GM23338 (cell line): Measurements from ENCODE around the gene CFAP97. TPM values are rescaled to one million over a fixed set of nuclear protein-coding genes. Genes with fewer than 3 reads are reported as not detected.

Experiments used
- ATAC-seq: fragments of 200-7000 bp; cut with Tn5 transposase; 3 replicates; pipeline ENCODE4 v1.9.1; 2020
- DNase-seq: peaks from one replicate; pipeline ENCODE4 v3.0.0-alpha.2; 2015; ENCODE audit warnings: low spot score
- H2AFZ ChIP-seq: fragments of 200-600 bp; sonication (generic); 2 replicates; pipeline ENCODE4 v1.8.0; 2016; ENCODE audit warnings: antibody characterized with exemption, mild to moderate bottlenecking, moderate library complexity
- H3F3A ChIP-seq: fragments of 200-600 bp; sonication (generic); replicated peaks from 2 replicates; pipeline ENCODE4 v1.8.0; 2017; ENCODE audit warnings: antibody characterized with exemption, mixed run types, low read depth
- H3K27ac ChIP-seq: fragments of 200-600 bp; sonication (generic); 2 replicates; pipeline ENCODE4 v1.6.1; 2016; ENCODE audit warnings: low read depth
- H3K27me3 ChIP-seq: fragments of 200-600 bp; sonication (generic); 2 replicates; pipeline ENCODE4 v1.8.0; 2016; ENCODE audit warnings: mild to moderate bottlenecking, mixed run types, moderate library complexity; ENCODE audit not compliant: insufficient read depth
- H3K36me3 ChIP-seq: fragments of 200-600 bp; sonication (generic); 2 replicates; pipeline ENCODE4 v1.8.0; 2016; ENCODE audit warnings: mild to moderate bottlenecking; ENCODE audit not compliant: insufficient read depth
- H3K4me1 ChIP-seq: fragments of 200-600 bp; sonication (generic); 2 replicates; pipeline ENCODE4 v1.8.0; 2016; ENCODE audit warnings: mild to moderate bottlenecking, moderate library complexity; ENCODE audit not compliant: insufficient read depth
- H3K4me2 ChIP-seq: fragments of 200-600 bp; sonication (generic); 2 replicates; pipeline ENCODE4 v1.7.1; 2017; ENCODE audit warnings: mixed run types
- H3K4me3 ChIP-seq: fragments of 200-600 bp; sonication (generic); 2 replicates; pipeline ENCODE4 v1.6.1; 2016; ENCODE audit warnings: mixed run types
- H3K79me2 ChIP-seq: fragments of 200-600 bp; sonication (generic); replicated peaks from 2 replicates; pipeline ENCODE4 v1.8.0; 2017; ENCODE audit warnings: mild to moderate bottlenecking; ENCODE audit not compliant: insufficient read depth
- H3K9me2 ChIP-seq: fragments of 200-600 bp; sonication (generic); 2 replicates; pipeline ENCODE4 v1.8.0; 2017; ENCODE audit not compliant: insufficient read depth
- H4K20me1 ChIP-seq: fragments of 200-600 bp; sonication (generic); replicated peaks from 2 replicates; pipeline ENCODE4 v1.8.0; 2017; ENCODE audit warnings: mild to moderate bottlenecking; ENCODE audit not compliant: insufficient read depth
- H3K27ac Mint-ChIP-seq: 2 replicates; pipeline ENCODE4 v1.8.0; 2020; ENCODE audit warnings: inconsistent platforms, mild to moderate bottlenecking, moderate library complexity, mixed read lengths
- H3K27me3 Mint-ChIP-seq: 3 replicates; pipeline ENCODE4 v1.8.0; 2022; ENCODE audit warnings: low read depth, mild to moderate bottlenecking, moderate library complexity, mixed read lengths, inconsistent platforms; ENCODE audit not compliant: insufficient read depth, poor library complexity
- H3K36me3 Mint-ChIP-seq: 3 replicates; pipeline ENCODE4 v1.8.0; 2021; ENCODE audit warnings: low read depth, mild to moderate bottlenecking, inconsistent platforms, moderate library complexity, mixed read lengths
- H3K4me1 Mint-ChIP-seq: 3 replicates; pipeline ENCODE4 v1.8.0; 2020; ENCODE audit warnings: mild to moderate bottlenecking, inconsistent platforms, mixed read lengths
- H3K4me3 Mint-ChIP-seq: 3 replicates; pipeline ENCODE4 v1.8.0; 2021; ENCODE audit warnings: moderate library complexity, mild to moderate bottlenecking, inconsistent platforms, mixed read lengths
- H3K9me3 Mint-ChIP-seq: 3 replicates; pipeline ENCODE4 v1.8.0; 2020; ENCODE audit warnings: moderate library complexity, mild to moderate bottlenecking, inconsistent platforms, mixed read lengths
- CREB1 ChIP-seq: fragments of 250-450 bp; sonication (Bioruptor Pico); IDR thresholded peaks from 2 replicates; pipeline ENCODE4 v1.5.0; 2020; ENCODE audit warnings: low read depth, mild to moderate bottlenecking, moderate library complexity
- EZH2 ChIP-seq: fragments of 200-600 bp; sonication (generic); IDR thresholded peaks from one replicate; pipeline ENCODE4 v1.8.0; 2017; ENCODE audit warnings: antibody characterized with exemption, mild to moderate bottlenecking, low read depth; ENCODE audit not compliant: unreplicated experiment
- JUNB ChIP-seq: IDR thresholded peaks from one replicate; pipeline ENCODE4 v1.6.1; 2016; ENCODE audit warnings: antibody characterized with exemption; ENCODE audit not compliant: unreplicated experiment
- NANOG ChIP-seq: IDR thresholded peaks from 2 replicates; pipeline ENCODE4 v1.6.1; 2016; ENCODE audit warnings: antibody characterized with exemption, borderline replicate concordance
- POLR2AphosphoS5 ChIP-seq: IDR thresholded peaks from 2 replicates; pipeline ENCODE4 v1.6.1; 2016; ENCODE audit warnings: antibody characterized with exemption, low read depth
- ZNF114 ChIP-seq: fragments of 250-450 bp; sonication (Bioruptor Pico); IDR thresholded peaks from 2 replicates; pipeline ENCODE4 v1.5.0; 2020; ENCODE audit warnings: mild to moderate bottlenecking, moderate library complexity
- ZNF331 ChIP-seq: fragments of 250-450 bp; sonication (Bioruptor Pico); IDR thresholded peaks from 2 replicates; pipeline ENCODE4 v1.5.0; 2020; ENCODE audit warnings: low read depth, mild to moderate bottlenecking, moderate library complexity
- polyA plus RNA-seq: library from polyadenylated mRNA; unstranded; fragments of >200 nt; fragmentation: Nextera tagmentation; extraction: Ambion mirVana; gene quantifications from 2 replicates; pipeline ENCODE4 v1.2.1, GENCODE V29; 2016
- total RNA-seq: library from RNA; depleted of rRNA; stranded (reverse); fragments of >200 nt; shearing (Covaris generic); gene quantifications from 2 replicates; pipeline ENCODE4 v1.2.3, GENCODE V29; 2014
- TF ChIP-seq, protein P1 (sequence below), 2 experiments: fragments of 200-600 bp in 1 of 2; sonication (generic) in 1 of 2; conservative IDR thresholded peaks; 2 replicates each; pipeline versions ENCODE4 v1.5.1 to v1.6.1; 2016 to 2017; ENCODE audit warnings: antibody characterized with exemption in 2 of 2, low read depth in 2 of 2, mild to moderate bottlenecking in 2 of 2, moderate library complexity in 1 of 2
- TF ChIP-seq, protein P2 (sequence below): IDR thresholded peaks from one replicate; pipeline ENCODE4 v1.6.1; 2018; ENCODE audit warnings: antibody characterized with exemption; ENCODE audit not compliant: unreplicated experiment
- TF ChIP-seq, protein P3 (sequence below): IDR thresholded peaks from 2 replicates; pipeline ENCODE4 v1.6.1; 2016; ENCODE audit warnings: antibody characterized with exemption

Gene CFAP97
- total and polyA plus RNA-seq, 2 experiments from 2014 or later, result 37.7 to 73.3 TPM

DNA sequence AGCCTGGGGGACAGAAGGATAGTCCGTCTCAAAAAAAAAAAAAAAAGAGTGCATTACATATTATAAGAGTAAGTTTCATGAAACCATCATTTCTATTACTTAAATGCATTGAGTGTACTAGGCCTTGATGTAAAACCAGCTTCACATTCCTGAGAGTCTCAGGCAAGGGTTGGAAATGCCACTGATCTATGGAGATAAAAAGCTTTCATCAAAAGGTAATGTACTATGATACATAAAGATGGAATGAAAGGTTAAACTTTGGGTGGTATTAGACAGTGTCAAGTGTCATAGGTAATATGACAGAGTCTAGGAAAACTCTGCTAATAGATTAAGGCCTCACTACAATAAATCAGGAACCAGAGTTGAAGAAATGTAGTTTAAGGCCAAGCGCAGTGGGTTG lies 7.4 kb downstream of the CFAP97 start:
- no peak overlapping the region for H3K4me3 ChIP-seq
- Mint-ChIP-seq H3K9me3 (no peaks in the 10 kb centered on the region), H3K4me1 (peaks cover 6% of the 10 kb centered on the region), H3K27me3 (peaks cover 4% of the 10 kb centered on the region), H3K4me3 (no peak overlapping the region), H3K36me3 (peaks cover 3% of the 10 kb centered on the region; the same call in 1 of the 3 replicates), H3K27ac (no peak overlapping the region)
- H3K27ac ChIP-seq, result no peak overlapping the region
- H3K27me3 ChIP-seq, result no peaks in the 10 kb centered on the region
- peaks cover 7% of the 10 kb centered on the region for H3K4me1 ChIP-seq
- H3K4me2 ChIP-seq, result no peak overlapping the region
- TF ChIP-seq, protein P1, sequence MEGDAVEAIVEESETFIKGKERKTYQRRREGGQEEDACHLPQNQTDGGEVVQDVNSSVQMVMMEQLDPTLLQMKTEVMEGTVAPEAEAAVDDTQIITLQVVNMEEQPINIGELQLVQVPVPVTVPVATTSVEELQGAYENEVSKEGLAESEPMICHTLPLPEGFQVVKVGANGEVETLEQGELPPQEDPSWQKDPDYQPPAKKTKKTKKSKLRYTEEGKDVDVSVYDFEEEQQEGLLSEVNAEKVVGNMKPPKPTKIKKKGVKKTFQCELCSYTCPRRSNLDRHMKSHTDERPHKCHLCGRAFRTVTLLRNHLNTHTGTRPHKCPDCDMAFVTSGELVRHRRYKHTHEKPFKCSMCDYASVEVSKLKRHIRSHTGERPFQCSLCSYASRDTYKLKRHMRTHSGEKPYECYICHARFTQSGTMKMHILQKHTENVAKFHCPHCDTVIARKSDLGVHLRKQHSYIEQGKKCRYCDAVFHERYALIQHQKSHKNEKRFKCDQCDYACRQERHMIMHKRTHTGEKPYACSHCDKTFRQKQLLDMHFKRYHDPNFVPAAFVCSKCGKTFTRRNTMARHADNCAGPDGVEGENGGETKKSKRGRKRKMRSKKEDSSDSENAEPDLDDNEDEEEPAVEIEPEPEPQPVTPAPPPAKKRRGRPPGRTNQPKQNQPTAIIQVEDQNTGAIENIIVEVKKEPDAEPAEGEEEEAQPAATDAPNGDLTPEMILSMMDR (conservative IDR thresholded peaks at IDR 0.05; ENCODE audit: low read depth in 2 of 2), result no peak
- TF ChIP-seq, protein P2, sequence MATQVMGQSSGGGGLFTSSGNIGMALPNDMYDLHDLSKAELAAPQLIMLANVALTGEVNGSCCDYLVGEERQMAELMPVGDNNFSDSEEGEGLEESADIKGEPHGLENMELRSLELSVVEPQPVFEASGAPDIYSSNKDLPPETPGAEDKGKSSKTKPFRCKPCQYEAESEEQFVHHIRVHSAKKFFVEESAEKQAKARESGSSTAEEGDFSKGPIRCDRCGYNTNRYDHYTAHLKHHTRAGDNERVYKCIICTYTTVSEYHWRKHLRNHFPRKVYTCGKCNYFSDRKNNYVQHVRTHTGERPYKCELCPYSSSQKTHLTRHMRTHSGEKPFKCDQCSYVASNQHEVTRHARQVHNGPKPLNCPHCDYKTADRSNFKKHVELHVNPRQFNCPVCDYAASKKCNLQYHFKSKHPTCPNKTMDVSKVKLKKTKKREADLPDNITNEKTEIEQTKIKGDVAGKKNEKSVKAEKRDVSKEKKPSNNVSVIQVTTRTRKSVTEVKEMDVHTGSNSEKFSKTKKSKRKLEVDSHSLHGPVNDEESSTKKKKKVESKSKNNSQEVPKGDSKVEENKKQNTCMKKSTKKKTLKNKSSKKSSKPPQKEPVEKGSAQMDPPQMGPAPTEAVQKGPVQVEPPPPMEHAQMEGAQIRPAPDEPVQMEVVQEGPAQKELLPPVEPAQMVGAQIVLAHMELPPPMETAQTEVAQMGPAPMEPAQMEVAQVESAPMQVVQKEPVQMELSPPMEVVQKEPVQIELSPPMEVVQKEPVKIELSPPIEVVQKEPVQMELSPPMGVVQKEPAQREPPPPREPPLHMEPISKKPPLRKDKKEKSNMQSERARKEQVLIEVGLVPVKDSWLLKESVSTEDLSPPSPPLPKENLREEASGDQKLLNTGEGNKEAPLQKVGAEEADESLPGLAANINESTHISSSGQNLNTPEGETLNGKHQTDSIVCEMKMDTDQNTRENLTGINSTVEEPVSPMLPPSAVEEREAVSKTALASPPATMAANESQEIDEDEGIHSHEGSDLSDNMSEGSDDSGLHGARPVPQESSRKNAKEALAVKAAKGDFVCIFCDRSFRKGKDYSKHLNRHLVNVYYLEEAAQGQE, result no peak
- TF ChIP-seq ZNF331 (CRISPR knock-in tag) (no peak), NANOG (no peak)
- peaks cover 45% of the 10 kb centered on the region for H3K79me2 ChIP-seq
- no peak overlapping the region for H2AFZ ChIP-seq
- no peaks in the 10 kb centered on the region for H3F3A ChIP-seq
- ATAC-seq (no peak), DNase-seq (no peak)
- no peaks in the 10 kb centered on the region for H3K36me3 ChIP-seq
- no peaks in the 10 kb centered on the region for H4K20me1 ChIP-seq
- no peaks in the 10 kb centered on the region for H3K9me2 ChIP-seq

DNA sequence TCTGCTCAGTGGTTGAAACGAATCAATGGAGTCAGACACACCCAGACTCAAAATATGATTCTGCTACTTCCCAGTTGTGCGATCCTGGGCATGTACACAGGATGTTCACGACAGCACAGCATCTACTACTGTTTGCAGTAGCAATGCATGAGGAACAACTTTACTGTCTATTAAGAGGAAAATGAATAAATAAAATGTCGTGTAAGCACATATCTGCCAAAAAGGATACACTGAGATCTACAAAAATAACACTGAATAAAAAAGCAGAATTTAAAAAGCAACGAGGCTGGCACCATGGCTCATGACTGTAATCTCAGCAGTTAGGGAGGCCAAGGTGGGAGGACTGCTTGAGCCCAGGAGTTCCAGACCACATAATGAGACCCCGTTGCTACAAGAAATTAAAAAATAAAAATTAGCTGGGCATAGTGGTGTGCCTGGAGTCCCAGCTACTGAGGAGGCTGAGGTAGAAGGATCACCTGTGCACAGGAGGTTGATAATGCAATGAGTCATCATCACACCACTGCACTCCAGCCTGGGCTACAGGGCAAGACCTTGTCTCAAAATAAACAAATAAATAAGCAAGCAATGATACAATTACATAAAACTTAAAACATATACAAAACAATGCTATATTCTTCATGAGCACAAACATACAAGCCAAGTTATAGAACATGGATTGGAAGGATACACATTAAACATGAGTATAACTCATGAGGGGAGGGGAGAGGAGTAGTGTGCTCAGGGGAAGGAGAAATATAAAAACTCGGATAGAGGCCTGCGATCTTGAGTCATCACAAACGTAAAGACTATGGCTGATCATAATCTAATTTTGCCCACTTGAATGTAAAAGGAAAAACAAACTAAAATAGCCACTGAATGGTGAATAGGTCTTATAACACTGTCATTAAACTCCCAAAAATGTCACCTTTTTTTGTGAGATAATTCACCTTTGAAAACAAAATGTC lies 8.6 kb downstream of the CFAP97 start:
- Histone ChIP-seq H3K4me3 (no peak overlapping the region), H3K27me3 (no peaks in the 10 kb centered on the region), H3K27ac (no peak overlapping the region), H3K9me2 (no peaks in the 10 kb centered on the region), H3K79me2 (peaks cover 33% of the 10 kb centered on the region), H3K36me3 (no peaks in the 10 kb centered on the region), H4K20me1 (no peaks in the 10 kb centered on the region), H3K4me2 (no peak overlapping the region), H3F3A (no peaks in the 10 kb centered on the region), H3K4me1 (peaks cover 7% of the 10 kb centered on the region), H2AFZ (no peak overlapping the region)
- Mint-ChIP-seq H3K4me1 (no peaks in the 10 kb centered on the region; the same call in 2 of the 3 replicates), H3K27me3 (peaks cover 4% of the 10 kb centered on the region), H3K36me3 (peaks cover 10% of the 10 kb centered on the region; the same call in 2 of the 3 replicates), H3K9me3 (no peaks in the 10 kb centered on the region), H3K4me3 (no peak overlapping the region), H3K27ac (no peak overlapping the region)
- DNase-seq (no peak), ATAC-seq (no peak)
- TF ChIP-seq JUNB, result no peak
- no peak for TF ChIP-seq ZNF331 (CRISPR knock-in tag)
- TF ChIP-seq, protein P2, result no peak
- no peak for TF ChIP-seq CREB1 (CRISPR knock-in tag)
- TF ChIP-seq, protein P3, sequence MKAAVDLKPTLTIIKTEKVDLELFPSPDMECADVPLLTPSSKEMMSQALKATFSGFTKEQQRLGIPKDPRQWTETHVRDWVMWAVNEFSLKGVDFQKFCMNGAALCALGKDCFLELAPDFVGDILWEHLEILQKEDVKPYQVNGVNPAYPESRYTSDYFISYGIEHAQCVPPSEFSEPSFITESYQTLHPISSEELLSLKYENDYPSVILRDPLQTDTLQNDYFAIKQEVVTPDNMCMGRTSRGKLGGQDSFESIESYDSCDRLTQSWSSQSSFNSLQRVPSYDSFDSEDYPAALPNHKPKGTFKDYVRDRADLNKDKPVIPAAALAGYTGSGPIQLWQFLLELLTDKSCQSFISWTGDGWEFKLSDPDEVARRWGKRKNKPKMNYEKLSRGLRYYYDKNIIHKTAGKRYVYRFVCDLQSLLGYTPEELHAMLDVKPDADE, result no peak
- no peak for TF ChIP-seq POLR2AphosphoS5
- no peak for TF ChIP-seq ZNF114 (CRISPR knock-in tag)
- TF ChIP-seq EZH2, result no peak
- TF ChIP-seq NANOG, result no peak
